Placental pericyte (primary cell): Measurements from ENCODE around the gene COL23A1. TPM values are rescaled to one million over a fixed set of nuclear protein-coding genes. Genes with fewer than 3 reads are reported as not detected.

Source experiments
- small RNA-seq: library from RNA; depleted of rRNA; stranded (forward); fragments of <200 nt; gene quantifications from one replicate; pipeline ENCODE3, GENCODE V24; 2012; ENCODE audit warnings: low replicate concordance
- total RNA-seq: library from RNA; depleted of rRNA; stranded (reverse); fragments of >200 nt; gene quantifications from 2 replicates; pipeline ENCODE4 v1.2.3, GENCODE V29; 2012

The COL23A1 gene
- not detected in 2 replicates for total RNA-seq

DNA sequence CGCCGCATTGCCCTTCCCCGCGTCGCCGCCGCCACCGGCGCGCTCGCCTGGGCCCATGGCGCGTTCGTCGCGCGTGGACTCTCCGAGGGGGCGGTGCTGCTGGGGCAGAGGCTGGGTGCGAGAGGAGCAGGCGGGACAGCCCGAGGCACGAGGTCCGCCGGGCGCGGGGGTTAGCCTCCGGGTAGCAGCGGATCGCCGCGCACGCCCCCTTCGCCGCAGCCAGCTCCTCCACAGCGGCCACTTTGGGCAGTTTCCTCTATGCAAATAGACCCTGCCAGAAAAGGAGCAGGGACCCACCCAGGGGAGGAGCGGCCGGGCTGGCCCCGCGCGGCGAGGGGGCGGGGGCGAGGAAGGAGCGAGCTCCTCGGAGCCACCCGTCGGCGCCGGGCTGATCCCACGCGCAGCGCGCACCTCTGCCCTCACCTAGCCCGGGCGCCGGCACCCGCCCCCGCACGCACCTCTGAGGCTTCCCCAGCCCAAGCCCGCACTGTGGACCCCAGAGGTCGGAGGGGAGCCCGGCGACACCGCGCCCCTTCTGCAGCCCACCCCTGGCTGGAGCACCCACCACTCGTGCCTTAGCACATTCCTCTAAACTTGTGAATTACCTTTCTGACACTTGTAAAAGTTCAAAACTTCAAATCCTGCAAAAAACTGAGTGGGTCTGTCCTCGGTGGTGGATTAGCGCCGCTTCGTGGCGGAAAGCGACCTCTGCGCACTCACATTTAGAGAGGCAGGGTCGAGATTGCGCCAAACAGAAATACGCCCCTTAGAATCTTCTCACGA is at the start of gene COL23A1:
TSS of gene COL23A1 (minus strand) at position 253 of the 783 bp plus-strand sequence.

DNA sequence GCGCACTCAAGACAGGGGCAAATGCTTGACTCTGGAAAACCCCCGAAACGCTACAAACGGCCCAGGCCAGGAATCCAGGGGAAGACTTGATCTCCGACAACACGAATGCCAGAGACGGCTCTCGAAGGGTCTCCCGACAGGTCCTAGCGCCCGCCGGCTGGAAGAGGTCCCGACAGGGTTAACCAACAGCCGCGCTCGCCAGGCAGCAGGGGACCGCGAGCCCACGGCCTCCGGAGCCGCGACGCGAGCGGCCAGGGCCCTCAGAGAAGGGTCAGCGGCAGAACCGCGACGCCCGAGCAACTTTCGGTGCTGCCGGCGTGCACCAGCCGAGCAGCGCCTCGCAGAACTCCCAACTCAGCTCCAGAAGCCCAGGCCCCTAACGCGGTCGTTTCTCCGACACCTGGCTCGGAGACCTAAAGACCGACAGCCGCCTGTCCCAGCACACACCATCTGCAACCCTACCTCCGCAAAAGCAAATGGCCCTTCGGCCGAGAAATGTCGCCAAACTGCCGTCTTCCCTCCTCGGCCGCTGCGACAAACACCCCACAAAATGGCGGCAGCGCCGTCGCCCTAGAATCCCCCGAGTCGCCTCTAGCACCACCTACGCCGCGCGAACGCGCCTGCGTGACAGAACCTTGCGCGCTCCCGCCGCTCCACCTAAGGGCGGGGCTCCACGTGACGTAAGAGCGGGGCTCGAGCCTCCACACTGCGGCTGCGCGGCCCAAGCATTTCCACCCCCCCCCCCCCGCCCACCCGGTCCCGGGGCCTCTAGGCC is 36.5 kb upstream of the COL23A1 start, which contains the start of gene CLK4:
TSS of gene CLK4 (minus strand) at position 567 of the 775 bp plus-strand sequence. CDS start 3,634 bp downstream, outside the sequence.

DNA sequence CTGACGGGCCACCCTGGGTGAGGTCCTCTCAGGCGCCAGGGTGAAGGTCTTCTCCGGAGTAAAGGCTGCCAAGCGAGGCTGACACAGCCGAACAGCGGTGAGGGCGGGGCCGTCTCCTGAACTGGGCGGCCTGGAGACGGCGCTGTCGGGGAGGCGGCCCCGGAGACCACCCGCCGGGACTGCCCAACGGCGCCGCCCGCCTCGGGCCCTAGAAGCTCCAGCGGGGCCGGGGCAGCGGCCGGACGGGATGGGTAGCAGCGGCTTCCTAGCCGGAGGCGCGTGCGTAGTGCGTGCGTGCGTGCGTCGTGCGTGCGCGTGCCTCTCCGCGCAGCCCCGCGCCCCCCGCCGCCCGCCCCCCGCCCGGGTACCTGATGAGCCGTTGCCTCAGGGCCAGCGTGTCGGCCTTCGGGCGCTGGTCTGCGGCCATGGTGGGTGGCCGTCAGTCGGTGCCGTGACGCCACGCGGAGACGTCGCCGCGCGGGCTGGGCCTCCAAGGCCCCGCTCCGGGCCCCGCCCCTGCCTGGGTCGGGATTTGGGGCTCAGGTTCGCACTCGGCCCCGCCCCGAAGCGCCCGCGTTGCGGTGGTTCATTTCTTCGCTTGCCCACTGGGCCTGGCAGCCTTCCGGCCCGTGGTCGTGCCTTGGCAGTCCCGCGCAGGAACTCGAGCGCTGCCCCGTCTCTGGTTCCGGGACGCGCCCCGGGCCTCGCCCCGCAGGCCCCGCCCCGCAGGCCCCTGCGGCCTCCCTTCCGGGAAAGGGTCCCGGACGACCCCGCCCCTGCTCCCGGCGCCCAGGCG is 357.9 kb downstream of the COL23A1 start, which contains the start of gene PHYKPL:
TSS of gene PHYKPL (minus strand) at position 679 of the 796 bp plus-strand sequence. CDS start at position 427, 252 bp downstream.

DNA sequence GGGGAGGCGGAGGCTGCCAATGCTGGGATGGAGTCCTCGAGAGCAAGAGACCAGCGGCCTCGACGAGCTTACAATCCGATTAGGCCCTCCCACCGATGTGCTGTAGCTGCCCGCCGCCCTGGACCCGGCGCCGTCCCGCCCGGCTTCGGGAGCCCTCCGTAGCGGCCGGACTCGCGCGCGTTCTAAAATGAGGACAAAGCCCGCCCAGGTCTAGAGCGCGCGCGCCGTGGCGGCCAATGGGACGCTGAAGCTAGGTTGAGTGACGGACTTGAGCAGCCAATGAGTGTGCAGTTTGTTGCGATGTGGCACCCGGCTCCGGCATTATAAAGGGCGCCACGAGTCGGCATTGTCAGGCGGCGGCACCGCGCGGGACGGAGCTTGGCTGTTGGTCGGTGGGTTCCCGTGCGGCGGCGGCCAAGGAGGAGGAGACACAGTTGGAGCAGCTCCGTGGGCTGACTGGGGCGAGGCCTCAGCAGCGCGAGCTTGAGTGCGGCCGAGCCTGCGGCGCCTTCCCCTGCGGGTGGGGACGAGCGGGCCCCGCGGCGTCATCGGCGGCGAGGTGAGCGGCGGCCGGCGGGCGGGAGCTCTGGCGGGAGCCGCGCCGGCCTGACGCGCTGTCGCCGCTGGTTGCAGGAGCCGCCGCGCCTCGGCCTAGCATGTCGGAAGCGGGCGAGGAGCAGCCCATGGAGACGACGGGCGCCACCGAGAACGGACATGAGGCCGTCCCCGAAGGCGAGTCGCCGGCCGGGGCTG is 385.8 kb downstream of the COL23A1 start, which contains the start of gene HNRNPAB:
TSS of gene HNRNPAB (plus strand) at position 352 of the 753 bp plus-strand sequence. CDS start at position 657, 305 bp downstream.

Small RNAs within 50 kb of the gene (small RNA-seq; reads per million reads assigned to genes)
- gene RN7SKP70 = not detected
- not detected for gene RN7SL646P

Other genes with a start within 250 kb of the COL23A1 start
- 19.0 and 27.5 TPM in 2 replicates for gene CLK4, start 36.7 kb upstream of the COL23A1 start, total RNA-seq
- gene ZNF354A, start 140.3 kb upstream of the COL23A1 start, total RNA-seq = 6.2 and 7.7 TPM in 2 replicates